COLO829 (cell line): ENCODE data around the gene MMRN2.
"Not testable (repeated sequence)": the region's sequence is repeated elsewhere in the genome, so short reads cannot be mapped to it uniquely, and the experiment has no call there.

Source experiments
- DNase-seq: peaks from one replicate; pipeline ENCODE4 v3.0.0; 2012; ENCODE audit warnings: low spot score

Gene MMRN2, protein sequence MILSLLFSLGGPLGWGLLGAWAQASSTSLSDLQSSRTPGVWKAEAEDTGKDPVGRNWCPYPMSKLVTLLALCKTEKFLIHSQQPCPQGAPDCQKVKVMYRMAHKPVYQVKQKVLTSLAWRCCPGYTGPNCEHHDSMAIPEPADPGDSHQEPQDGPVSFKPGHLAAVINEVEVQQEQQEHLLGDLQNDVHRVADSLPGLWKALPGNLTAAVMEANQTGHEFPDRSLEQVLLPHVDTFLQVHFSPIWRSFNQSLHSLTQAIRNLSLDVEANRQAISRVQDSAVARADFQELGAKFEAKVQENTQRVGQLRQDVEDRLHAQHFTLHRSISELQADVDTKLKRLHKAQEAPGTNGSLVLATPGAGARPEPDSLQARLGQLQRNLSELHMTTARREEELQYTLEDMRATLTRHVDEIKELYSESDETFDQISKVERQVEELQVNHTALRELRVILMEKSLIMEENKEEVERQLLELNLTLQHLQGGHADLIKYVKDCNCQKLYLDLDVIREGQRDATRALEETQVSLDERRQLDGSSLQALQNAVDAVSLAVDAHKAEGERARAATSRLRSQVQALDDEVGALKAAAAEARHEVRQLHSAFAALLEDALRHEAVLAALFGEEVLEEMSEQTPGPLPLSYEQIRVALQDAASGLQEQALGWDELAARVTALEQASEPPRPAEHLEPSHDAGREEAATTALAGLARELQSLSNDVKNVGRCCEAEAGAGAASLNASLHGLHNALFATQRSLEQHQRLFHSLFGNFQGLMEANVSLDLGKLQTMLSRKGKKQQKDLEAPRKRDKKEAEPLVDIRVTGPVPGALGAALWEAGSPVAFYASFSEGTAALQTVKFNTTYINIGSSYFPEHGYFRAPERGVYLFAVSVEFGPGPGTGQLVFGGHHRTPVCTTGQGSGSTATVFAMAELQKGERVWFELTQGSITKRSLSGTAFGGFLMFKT

DNA sequence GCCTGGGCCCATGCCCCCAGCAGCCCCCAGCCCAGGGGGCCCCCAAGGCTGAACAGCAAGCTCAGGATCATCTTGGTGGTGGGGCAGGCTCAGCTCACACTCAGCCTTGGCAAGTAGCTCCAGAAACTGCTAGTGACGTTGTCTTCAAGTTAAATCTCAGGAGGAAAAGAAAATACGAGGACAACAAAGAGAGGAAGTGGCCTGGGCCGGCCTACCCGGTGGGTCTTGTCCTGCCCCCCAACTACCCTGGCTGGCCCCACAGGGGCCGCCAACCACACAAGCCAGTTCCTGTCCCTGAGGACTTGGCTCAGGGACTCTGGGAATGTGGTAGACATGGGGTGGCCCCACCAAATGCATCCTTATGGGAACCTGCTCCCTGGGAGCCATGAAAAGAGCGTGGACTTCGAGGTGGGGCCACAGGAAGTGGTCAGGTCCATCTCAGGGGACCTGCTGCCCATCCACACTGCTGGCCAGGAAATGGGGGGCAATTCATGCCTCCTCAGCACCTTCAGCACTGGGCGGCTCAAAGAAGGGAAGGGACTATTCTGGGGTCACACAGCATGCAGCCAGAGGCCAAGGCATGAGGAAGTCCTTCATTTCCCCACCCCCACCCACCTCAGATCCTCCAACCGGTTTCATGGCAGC is at the start of gene MMRN2:
Gene MMRN2 (minus strand): TSS at position 145 of the 645 bp plus-strand sequence. CDS start 74 bp downstream, at position 71.
- DNase-seq, result no peak

DNA sequence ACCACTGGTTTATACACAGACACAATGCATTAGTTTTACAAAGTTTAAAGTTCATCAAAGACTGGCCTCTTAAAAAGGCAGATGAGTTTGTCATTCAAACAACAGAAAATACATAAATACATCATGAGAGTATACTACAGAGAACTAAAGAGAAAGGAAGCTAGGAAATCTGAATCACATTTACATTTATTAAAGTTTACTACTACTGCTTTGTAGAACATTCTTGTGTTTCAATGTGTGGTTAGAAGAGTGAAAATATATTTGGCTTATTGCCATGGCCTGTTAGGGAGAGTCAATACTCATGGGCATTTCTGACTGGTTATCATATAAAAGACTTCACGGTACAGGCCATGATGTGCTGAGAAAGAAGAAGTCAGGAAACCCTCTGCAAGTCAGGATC is 49.7 kb upstream of the MMRN2 start:
- not testable (repeated sequence) for DNase-seq

DNA sequence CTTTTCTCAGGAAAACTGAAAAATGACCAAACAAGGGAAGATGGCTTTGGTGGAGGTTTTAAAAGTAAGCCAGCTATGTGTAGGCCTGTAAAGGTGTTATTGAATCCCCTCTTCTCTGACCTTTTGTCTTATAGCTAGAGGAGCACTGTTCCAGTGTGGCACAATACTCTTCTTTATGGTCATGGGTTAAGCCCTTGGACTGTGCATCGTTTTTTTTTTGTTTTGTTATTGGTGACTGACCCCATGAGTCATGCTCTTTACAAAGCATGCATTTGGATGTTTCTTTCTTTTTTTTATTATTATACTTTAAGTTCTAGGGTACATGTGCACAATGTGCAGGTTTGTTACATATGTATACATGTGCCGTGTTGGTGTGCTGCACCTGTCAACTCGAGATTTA is 43.1 kb upstream of the MMRN2 start:
- peak; percentile 25 for DNase-seq

DNA sequence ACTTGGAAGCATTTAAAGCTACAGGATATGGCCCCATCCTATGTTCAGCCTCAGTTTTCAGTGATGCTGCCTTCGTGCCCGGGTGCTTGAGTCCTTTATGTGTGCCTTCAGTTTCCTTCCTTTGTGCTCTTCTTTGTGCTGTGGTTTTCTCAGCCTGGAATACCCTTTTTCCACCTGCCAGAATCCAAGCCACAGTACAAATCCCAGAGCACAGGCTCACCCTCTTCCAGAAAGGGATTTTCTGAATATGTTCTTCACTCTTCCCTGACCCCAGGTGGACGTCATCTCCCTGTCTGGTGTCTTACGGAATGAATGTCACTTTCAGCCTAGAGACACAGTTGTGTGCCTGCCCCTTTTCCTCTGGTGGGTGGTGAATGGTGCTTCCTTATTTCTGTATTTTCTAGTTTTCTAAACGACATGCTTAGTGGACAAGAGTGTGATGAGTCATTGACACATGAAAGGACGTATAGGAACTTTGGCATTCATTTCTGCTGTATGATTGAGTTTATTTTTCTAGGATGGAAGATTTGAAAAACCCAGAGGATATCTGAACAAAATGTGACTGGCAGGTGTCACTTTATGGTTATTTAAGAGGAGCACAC is 42.5 kb upstream of the MMRN2 start:
- DNase-seq, result not testable (repeated sequence)

DNA sequence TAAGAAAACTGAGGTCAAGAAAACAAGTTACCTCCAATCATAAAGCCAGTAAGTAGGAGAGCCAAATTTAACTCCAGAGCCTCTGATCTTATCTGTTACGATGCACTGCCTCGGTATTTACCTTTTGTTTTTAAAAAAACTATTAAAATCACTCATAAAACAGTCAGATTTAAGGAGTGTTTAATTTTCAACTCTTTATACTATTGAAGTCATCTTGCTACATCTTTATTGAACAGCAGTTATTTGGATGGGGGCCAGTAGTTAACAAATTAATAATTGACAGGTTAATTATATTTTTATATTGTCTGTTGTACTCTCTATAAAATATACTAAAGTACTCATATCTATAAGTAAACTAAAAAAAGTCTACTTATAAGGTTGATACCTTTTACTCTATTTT is 35.5 kb upstream of the MMRN2 start:
- DNase-seq, result no peak

DNA sequence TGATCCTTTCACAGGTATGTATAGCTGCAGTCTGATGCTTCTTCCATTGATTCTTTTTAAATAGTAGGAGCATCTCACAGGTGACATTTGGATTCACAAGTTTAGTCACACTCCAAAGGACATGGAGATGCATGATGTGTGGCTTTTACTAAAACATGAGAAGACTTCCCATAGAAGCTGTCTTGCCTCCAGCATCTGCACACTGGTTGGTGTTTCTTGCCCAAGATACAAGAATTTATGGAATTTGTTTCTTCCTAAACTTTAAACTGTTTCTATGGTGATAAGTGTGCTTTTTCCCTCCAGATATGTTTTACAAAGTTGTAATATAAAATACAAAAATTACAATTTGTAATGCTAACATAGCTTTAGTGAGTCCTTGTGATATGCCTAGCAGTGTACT is 35.0 kb upstream of the MMRN2 start:
- no peak for DNase-seq

DNA sequence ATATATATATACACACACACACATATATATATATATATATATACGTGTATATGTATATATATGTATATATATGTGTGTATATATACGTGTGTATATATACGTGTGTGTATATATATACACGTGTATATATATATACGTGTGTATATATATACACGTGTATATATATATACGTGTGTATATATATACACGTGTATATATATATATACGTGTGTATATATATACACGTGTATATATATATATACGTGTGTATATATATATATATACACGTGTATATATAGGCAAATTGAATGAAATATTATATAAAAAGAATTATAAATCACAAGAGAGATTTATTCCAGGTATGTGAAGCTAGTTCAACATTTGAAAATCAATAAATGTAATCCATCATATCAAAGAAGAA is 33.9 kb upstream of the MMRN2 start:
- not testable (repeated sequence) for DNase-seq

DNA sequence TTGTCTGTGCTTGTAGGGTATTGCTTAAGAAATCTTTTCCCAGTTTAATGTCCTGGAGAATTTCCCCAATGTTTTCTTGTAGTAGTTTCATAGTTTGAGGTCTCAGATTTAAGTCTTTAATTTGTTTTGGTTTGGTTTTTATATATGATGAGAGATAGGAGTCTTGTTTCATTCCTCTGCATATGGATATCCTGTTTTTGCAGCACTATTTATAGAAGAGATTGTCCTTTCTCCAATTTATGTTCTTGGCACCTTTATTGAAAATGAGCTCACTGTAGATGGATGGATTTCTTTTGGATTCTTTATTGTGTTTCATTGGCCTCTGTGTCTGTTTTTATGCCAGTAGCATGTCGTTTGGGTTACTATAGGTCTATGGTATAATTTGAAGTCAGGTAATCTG is 31.1 kb upstream of the MMRN2 start:
- DNase-seq, result no peak

DNA sequence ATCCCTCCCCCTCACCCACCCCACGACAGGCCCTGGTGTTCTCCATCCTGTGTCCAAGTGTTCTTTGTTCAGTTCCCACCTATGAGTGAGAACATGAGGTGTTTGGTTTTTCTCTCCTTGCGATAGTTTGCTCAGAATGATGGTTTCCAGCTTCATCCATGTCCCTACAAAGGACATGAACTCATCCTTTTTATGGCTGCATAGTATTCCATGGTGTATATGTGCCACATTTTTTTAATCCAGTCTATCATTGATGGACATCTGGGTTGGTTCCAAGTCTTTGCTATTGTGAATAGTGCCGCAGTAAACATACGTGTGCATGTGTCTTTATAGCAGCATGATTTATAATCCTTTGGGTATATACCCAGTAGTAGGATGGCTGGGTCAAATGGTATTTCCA is 27.1 kb upstream of the MMRN2 start:
- DNase-seq, result not testable (repeated sequence)

DNA sequence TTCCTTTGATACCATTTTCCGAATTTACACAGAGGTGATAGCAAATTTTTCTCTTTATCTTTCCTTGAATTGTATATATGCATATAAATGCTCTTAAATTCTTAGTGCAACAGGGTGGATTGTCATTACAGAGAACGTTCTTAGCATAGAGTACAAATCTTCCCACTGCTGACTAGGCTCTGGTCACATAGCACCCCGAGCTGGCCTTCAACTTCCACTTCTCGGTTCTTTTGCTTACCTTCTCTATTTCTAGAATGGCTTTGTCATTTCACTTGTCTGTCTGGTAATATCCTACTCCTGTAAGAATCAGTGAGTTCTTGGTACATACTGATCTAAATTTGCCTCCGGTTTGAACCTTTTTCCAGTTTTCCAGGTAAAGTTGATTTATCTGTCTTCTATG is 24.3 kb upstream of the MMRN2 start:
- DNase-seq, result no peak

DNA sequence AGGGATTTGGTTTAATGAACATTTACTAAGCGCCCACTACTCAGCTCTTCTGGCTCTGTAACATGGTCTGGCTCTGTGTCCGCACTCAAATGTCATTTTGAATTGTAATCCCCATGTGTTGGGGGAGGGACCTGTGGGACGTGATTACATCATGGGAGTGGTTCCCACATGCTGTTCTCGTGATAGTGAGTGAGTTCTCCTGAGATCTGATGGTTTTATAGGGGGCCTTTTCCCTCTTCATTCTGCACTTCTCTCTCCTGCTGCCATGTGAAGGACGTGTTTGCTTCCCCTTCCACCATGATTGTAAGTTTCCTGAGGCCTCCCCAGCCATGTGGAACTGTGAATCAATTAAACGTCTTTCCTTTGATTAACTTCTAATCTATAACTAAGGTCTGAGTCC is 23.6 kb upstream of the MMRN2 start:
- DNase-seq, result not testable (repeated sequence)

DNA sequence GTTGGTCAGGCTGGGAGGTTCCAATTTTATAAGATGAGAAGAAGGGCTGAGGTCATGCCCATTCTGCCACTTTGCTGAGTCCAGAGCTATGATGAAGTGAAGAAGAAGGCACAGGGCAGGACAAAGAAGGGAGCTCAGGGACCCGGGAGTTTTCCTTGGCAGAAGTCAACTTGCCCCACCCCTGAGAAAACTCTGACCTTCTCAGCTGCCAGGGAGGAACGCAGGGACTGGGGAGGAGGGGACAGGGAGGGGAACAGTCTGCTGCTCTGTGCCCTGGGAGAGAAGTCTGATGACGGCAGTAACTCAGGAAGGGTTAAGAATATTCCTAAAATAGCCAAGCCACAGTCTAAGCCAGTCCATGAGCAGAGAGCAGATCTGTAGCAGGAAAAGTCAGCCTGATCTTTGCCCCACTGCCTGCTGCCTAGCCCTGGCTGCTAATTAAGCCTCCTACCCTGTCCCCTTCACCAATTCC is 22.6 kb upstream of the MMRN2 start:
- no peak for DNase-seq

DNA sequence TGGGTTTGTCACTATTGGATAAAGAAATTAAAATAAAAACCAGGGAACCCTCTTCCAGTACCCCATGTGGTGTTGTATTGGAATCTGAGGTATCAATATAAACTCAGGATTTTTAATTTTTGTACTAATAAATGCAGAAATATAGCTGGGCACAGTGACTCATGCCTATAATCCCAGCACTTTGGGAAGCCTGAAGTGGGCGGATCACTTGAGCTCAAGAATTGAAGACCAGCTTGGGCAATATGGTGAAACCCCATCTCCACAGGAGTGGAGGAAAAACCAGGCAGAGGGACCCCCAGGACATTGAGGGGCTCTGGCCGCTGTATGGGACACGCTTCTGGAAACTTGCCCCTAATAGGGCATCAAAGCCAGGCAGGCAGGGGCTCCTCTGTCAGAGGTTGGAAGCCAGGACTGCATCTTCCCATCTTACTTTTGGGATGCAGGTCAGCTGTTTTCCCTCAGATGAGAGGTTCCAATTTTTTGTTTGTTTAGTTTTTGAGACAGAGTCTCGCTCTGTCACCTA is 21.9 kb upstream of the MMRN2 start:
- DNase-seq, result no peak

DNA sequence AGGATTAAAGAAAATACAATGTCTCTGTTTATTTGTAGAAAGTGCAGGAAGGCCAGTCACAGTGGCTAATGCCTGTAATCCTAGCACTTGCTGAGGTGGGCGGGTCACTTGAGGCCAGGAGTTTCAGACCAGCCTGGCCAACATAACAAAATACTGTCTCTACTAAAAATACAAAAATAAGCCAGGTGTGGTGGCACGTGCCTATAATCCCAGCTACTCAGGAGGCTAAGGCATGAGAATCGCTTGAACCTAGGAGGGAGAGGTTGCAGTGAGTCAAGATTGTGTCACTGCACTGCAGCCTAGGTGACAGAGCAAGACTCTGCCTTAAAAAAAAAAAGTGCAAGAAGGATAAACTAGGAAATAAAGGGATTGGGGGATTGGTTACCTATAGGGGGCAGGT is 21.0 kb upstream of the MMRN2 start:
- not testable (repeated sequence) for DNase-seq

DNA sequence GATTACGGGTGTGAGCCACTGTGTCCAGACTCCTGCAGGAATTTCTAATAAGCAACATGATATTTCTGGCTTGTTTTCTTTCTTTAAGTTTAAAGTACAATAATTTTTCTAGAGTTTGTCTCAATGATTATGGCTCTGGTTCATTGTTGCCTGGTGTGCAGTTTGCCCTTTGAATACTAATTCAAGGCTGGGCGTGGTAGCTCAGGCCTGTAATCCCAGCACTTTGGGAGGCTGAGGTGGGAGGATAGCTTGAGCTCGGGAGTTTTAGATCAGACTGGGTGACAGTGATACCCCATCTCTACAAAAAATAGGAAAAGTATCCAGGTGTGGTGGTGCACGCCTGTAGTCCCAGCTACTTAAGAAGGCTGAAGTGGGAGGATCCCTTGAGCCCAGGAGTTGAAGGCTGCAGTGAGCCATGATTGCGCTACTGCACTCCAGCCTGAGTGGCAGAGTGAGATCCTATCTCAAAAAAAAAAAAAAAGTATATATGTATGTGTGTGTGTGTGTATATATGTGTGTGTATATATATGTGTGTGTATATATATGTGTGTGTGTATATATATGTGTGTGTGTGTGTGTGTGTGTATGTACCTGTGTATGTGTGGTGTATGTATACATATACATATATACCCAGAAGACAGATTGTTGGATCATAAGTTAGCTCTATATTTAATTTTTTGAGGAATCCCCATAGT is 19.1 kb upstream of the MMRN2 start:
- no peak for DNase-seq

DNA sequence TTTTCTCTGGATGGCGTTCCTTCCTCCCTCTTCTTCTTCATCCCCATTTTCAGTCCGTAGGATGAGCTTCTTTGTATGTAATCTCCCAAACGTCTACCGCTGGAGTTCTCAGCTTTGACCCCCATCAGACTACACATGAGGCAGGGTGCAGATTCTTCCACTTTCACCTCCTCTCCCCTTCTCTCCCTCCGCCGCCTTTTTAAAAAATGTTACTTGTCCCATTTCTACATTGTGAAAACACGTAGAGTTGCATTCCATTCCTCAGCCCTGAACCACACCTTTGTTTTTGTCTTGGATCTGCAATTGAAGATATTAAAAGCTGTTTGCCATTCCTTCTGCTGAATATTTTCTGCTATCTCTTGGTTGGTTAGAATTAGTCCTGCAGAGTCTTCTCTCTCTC is 17.1 kb upstream of the MMRN2 start:
- no peak for DNase-seq

DNA sequence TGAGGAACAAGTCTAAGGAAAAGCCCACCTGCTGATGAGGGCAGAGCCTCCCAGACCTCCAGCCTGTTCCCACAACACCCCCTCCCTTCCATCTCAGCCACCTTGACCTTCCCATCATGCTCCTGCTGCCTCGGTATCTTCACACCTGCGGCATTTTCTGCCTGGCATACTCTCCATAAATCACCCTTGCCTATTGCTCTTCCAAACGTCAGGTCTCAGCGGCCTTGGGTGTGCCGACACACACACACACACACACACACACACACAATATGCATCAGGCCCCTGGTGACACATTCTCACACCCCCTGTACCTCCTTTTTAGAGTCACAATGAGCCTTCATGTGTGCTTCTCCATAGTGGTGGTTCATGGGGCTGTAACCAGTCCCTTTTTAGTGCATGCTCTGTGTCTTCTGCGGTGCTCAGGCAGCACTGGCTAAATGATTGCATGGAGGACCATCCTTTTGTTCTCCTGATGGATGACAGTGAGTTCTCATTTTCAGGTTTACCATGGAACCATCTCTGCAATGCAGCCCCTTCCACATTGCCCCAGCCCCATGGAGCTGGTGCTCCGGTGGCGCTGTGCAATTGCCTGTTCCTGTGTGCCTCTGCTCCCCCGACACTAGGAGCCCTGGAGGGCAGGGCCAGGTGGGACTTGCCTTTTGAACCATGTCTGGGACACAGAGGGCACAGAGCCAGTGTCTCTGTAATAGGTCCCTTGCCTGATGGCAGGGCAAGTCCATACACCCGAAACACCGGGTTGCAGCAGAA is 15.4 kb upstream of the MMRN2 start:
- no peak for DNase-seq

DNA sequence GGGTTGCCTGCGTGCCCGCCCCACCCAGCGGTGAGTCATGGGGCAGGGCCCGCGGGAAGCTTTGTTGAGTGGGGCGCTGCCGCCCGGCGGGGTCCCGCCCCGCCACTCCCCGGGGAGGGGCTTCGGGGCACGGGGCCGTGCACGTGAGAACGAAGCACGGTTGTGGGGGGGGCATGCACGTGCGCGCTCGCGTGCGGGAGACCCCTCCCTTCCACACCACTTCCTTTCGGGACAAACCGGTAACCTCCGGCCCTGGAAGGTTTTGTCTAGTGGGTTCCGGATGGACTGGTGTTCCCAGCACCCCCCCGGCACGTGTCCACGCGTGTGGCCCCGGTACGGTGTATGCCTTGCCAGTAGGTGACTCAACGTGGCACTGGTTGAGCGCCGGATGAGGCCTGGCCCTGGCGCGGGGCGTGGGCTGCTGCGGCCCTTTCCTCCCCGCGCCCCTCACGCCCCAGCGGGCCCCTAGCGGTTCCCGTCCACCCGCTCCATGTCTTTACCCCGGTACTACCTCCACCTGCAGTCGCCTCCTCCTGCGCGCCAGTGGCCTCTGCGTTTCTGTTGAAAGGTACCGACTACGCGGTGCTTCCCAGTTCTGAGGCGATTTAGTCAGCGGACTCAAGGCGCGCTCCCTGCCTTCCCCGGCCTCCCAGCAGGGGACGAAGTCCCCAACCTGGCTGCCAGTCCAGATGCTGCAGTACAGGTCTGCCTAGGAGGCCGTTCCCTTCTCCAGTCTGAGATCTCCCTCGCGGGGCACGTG is 14.0 kb upstream of the MMRN2 start:
- DNase-seq, result peak; percentile 78

DNA sequence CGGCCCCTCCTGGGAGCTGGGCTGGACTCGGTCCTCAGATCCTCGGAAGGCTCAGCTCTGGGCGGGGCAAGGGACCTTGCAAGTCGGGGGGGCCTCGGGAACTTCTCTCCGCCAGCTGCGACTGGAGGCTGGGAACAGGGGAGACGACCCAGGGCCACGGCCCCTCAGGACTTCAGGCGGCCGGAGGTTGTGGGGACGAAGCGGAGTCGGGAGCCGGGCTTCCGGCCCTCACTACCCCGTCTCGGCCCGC is 13.5 kb upstream of the MMRN2 start:
- no peak for DNase-seq
